Measurements from ENCODE around the gene EXD3. TPM values are rescaled to one million over a fixed set of nuclear protein-coding genes. Genes with fewer than 3 reads are reported as not detected.

The EXD3 gene
- polyA plus RNA-seq, 2 of the 4 experiments (the other 2 are of a cell fraction) = 3.4 to 4.5 TPM

GRCh38 chr9:137381501-137382443 lies 41.2 kb downstream of the EXD3 start:
- Histone ChIP-seq H3K9me3 (no peaks in the 10 kb centered on the region), H3K4me2 (no peak overlapping the region), H3K4me1 (no peaks in the 10 kb centered on the region), H3K4me3 (no peak overlapping the region), H3K27ac (no peak overlapping the region)
- no peak for ATAC-seq
- ChIA-PET POLR2A (no interaction called here), CTCF (interaction anchor here (0.7 to 1.1 kb wide), 3 partner anchors 42 to 829 kb away, joined by 3 to 4 read pairs (median 4); partner anchors contain the start of genes EXD3, NOXA1 and NRARP)
- no peak for FAIRE-seq
- DNase-seq (ENCODE audit: low read depth in 1 of 2, low spot score in 1 of 2) = no peak
- TF ChIP-seq FOSL2 (IDR thresholded peaks at IDR 0.05) = no peak
- TF ChIP-seq FOSL2 (CRISPR knock-in tag; IDR thresholded peaks at IDR 0.05) = no peak
- TF ChIP-seq, protein P1, sequence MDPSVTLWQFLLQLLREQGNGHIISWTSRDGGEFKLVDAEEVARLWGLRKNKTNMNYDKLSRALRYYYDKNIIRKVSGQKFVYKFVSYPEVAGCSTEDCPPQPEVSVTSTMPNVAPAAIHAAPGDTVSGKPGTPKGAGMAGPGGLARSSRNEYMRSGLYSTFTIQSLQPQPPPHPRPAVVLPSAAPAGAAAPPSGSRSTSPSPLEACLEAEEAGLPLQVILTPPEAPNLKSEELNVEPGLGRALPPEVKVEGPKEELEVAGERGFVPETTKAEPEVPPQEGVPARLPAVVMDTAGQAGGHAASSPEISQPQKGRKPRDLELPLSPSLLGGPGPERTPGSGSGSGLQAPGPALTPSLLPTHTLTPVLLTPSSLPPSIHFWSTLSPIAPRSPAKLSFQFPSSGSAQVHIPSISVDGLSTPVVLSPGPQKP (IDR thresholded peaks at IDR 0.05; ENCODE audit: low read depth, low read length) = no peak
- no peak for TF ChIP-seq CHD2 (IDR thresholded peaks at IDR 0.05; ENCODE audit: low read length, partially characterized antibody)
- no peak for TF ChIP-seq RNF2 (IDR thresholded peaks at IDR 0.05; ENCODE audit: borderline replicate concordance, low read depth)
- no peak for TF ChIP-seq KDM5A (IDR thresholded peaks at IDR 0.05)
- TF ChIP-seq, protein P2, sequence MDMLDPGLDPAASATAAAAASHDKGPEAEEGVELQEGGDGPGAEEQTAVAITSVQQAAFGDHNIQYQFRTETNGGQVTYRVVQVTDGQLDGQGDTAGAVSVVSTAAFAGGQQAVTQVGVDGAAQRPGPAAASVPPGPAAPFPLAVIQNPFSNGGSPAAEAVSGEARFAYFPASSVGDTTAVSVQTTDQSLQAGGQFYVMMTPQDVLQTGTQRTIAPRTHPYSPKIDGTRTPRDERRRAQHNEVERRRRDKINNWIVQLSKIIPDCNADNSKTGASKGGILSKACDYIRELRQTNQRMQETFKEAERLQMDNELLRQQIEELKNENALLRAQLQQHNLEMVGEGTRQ (IDR thresholded peaks at IDR 0.05) = no peak
- no peak for TF ChIP-seq HEYL (CRISPR knock-in tag; IDR thresholded peaks at IDR 0.05)
- TF ChIP-seq CEBPB (IDR thresholded peaks at IDR 0.05) = no peak
- TF ChIP-seq ZC3H11A (IDR thresholded peaks at IDR 0.05) = no peak
- no peak for TF ChIP-seq EHMT2 (IDR thresholded peaks at IDR 0.05; ENCODE audit: low read depth)
- no peak for TF ChIP-seq CHD4 (IDR thresholded peaks at IDR 0.05; ENCODE audit: borderline replicate concordance)
- TF ChIP-seq POLR2AphosphoS2 (conservative IDR thresholded peaks at IDR 0.05; ENCODE audit: low read length) = no peak
- TF ChIP-seq SMC3 (IDR thresholded peaks at IDR 0.05) = no peak
- no peak for TF ChIP-seq ZSCAN20 (CRISPR knock-in tag; IDR thresholded peaks at IDR 0.05)
- no peak for TF ChIP-seq HDAC2 (IDR thresholded peaks at IDR 0.05)
- 90% methylated on average over 43 of the region's 53 CpGs for WGBS (ENCODE audit: missing lambda C conversion rate)

GRCh38 chr9:137380606-137381005 lies 42.4 kb downstream of the EXD3 start:
- Histone ChIP-seq H3K4me3 (no peak overlapping the region), H3K4me1 (no peaks in the 10 kb centered on the region), H3K27ac (no peak overlapping the region), H3K9me3 (0 out of 3 replicates have a peak, but pooled peaks cover 2% of the 10 kb centered on the region), H3K4me2 (no peak overlapping the region)
- WGBS (ENCODE audit: missing lambda C conversion rate) = 51% methylated on average over 2 of the region's 7 CpGs
- FAIRE-seq (no peak), ATAC-seq (no peak), DNase-seq (ENCODE audit: low read depth in 1 of 2, low spot score in 1 of 2) (no peak)
- POLR2A ChIA-PET = no interaction called here
- CTCF ChIA-PET = interaction anchor here (0.7 kb wide), 1 partner anchor 830 kb away, joined by 4 read pairs; no protein-coding TSS in a partner anchor
- TF ChIP-seq, protein P3, sequence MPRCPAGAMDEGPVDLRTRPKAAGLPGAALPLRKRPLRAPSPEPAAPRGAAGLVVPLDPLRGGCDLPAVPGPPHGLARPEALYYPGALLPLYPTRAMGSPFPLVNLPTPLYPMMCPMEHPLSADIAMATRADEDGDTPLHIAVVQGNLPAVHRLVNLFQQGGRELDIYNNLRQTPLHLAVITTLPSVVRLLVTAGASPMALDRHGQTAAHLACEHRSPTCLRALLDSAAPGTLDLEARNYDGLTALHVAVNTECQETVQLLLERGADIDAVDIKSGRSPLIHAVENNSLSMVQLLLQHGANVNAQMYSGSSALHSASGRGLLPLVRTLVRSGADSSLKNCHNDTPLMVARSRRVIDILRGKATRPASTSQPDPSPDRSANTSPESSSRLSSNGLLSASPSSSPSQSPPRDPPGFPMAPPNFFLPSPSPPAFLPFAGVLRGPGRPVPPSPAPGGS (IDR thresholded peaks at IDR 0.05) = no peak
- TF ChIP-seq MAFK (IDR thresholded peaks at IDR 0.05; ENCODE audit: partially characterized antibody) = no peak
- no peak for TF ChIP-seq RAD21 (conservative IDR thresholded peaks at IDR 0.05 in 1 of 2, IDR thresholded peaks at IDR 0.05 in 1 of 2)
- TF ChIP-seq TFCP2L1 (CRISPR knock-in tag; IDR thresholded peaks at IDR 0.05) = no peak
- TF ChIP-seq PHF8 (IDR thresholded peaks at IDR 0.05; ENCODE audit: borderline replicate concordance, low read depth) = no peak
- no peak for TF ChIP-seq HOXA7 (CRISPR knock-in tag; IDR thresholded peaks at IDR 0.05)
- no peak for TF ChIP-seq HOXB13 (CRISPR knock-in tag; IDR thresholded peaks at IDR 0.05; ENCODE audit: low read depth)
- TF ChIP-seq ESRRA (IDR thresholded peaks at IDR 0.05; ENCODE audit: borderline replicate concordance, low read length) = no peak
- TF ChIP-seq KDM1A (IDR thresholded peaks at IDR 0.05; ENCODE audit: low read depth) = no peak
- TF ChIP-seq RFX5 (IDR thresholded peaks at IDR 0.05) = no peak
- TF ChIP-seq RARB (CRISPR knock-in tag; IDR thresholded peaks at IDR 0.05) = no peak
- no peak for TF ChIP-seq REST (IDR thresholded peaks at IDR 0.05)
